GM13976 (cell line): ENCODE results near the gene ZSCAN25.

Experiments used
- DNase-seq: peaks from one replicate; pipeline ENCODE4 v3.0.0; 2012; ENCODE audit warnings: low spot score
- in situ Hi-C: fragments of 300-500 bp; cut with MboI; formaldehyde crosslinking; loops from one replicate; pipeline ENCODE4 v1.12.0; 2022; ENCODE audit warnings: low sequenced_read_pairs, mixed read lengths, inconsistent platforms; ENCODE audit not compliant: unreplicated experiment
- TF ChIP-seq, protein P1 (sequence below): IDR thresholded peaks from 2 replicates; pipeline ENCODE4 v1.5.1; 2012; ENCODE audit warnings: borderline replicate concordance, mild to moderate bottlenecking; ENCODE audit not compliant: insufficient read depth; ENCODE audit errors: extremely low read depth, missing control alignments, control extremely low read depth

ZSCAN25 gene

GRCh38 chr7:99619571-99620130 lies 2.9 kb downstream of the ZSCAN25 start:
- TF ChIP-seq, protein P1, sequence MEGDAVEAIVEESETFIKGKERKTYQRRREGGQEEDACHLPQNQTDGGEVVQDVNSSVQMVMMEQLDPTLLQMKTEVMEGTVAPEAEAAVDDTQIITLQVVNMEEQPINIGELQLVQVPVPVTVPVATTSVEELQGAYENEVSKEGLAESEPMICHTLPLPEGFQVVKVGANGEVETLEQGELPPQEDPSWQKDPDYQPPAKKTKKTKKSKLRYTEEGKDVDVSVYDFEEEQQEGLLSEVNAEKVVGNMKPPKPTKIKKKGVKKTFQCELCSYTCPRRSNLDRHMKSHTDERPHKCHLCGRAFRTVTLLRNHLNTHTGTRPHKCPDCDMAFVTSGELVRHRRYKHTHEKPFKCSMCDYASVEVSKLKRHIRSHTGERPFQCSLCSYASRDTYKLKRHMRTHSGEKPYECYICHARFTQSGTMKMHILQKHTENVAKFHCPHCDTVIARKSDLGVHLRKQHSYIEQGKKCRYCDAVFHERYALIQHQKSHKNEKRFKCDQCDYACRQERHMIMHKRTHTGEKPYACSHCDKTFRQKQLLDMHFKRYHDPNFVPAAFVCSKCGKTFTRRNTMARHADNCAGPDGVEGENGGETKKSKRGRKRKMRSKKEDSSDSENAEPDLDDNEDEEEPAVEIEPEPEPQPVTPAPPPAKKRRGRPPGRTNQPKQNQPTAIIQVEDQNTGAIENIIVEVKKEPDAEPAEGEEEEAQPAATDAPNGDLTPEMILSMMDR: no peak
- in situ Hi-C loops: no loop called here
- no peak for DNase-seq

- in situ Hi-C loops: no loop called here
- TF ChIP-seq, protein P1: no peak
- DNase-seq: no peak
Measured at GRCh38 chr7:99621271-99621670, 4.5 kb downstream of the ZSCAN25 start.

GRCh38 chr7:99622596-99622995 lies 5.8 kb downstream of the ZSCAN25 start:
- TF ChIP-seq, protein P1: no peak
- no peak for DNase-seq
- in situ Hi-C loops: no loop called here

DNA sequence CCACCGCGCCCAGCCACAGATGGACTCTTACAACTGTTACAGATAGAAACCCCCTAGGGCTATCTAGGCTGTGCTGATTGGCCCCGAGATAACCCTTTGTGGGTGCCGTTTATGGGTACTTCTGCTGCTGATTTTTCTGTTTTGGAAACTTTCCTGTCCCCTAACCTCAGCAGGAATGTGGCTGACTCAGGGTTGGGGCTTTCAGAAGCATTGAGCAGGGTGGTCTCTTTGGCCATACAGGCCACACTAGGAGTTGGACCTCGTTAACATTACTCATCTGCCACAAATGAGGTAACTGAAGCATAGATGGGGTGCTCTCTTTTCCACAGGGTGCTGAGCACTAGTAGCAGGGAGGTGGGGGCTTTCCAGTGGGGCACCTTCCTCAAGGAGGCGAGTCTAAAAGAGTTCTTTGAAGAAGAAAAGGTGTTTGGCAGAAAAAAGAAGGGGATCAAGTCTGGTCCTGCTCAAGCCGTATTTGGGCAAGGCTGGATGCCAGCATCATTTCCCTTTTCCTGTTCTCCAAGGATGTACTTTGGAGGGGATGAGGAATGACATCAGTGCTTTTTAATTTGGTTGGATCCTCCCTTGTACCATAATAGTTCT lies 6.4 kb downstream of the ZSCAN25 start:
- TF ChIP-seq, protein P1: no peak
- no peak for DNase-seq
- in situ Hi-C loops: no loop called here

GRCh38 chr7:99623702-99624447 lies 7.1 kb downstream of the ZSCAN25 start:
- in situ Hi-C loops: no loop called here
- TF ChIP-seq, protein P1: no peak

DNA sequence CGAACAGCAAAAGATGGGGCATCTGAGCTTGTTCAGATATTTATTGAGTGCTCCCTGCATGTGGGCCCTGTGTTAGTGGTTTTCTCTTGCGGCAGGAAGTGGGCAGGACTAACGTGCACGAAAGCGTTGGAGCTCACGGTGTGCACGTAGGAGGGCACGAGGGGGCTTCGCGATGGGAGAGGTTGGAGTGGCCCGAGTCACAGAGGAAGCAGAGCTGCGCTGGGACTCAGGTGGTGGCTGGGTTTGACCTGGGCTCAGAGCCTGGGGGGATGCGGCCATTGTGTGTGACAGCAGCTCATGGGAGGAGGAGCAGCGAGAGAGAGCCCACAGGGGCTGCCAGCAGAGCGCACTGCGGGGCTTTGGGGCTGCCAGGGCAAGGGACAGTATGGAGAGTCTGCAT lies 7.7 kb downstream of the ZSCAN25 start:
- TF ChIP-seq, protein P1: no peak
- DNase-seq: no peak
- in situ Hi-C loops: no loop called here

More at GRCh38 chr7:99623702-99624447, 7.1 kb downstream of the ZSCAN25 start:
- DNase-seq: no peak
